ENCODE results near the gene LRCH3.
"Not testable (repeated sequence)": the region's sequence is repeated elsewhere in the genome, so short reads cannot be mapped to it uniquely, and the experiment has no call there.

Gene LRCH3

GRCh38 chr3:197906023-197906849, 115.2 kb downstream of the LRCH3 start:
- DNase-seq (peak; percentile 57), ATAC-seq (ENCODE audit: insufficient read depth, low read depth) (peak; percentile 61; the same call in 1 of the 3 replicates)
- H2AFZ ChIP-seq (ENCODE audit: low read depth, low read length): no peak overlapping the region
- no peak overlapping the region for H3K9ac ChIP-seq (ENCODE audit: low read depth, low read length)
- H3K4me3 ChIP-seq (ENCODE audit: low read depth in 1 of 2, low read length in 2 of 2): no peak overlapping the region
- TF ChIP-seq CTCF (IDR thresholded peaks at IDR 0.05; ENCODE audit: borderline replicate concordance, extremely low read depth, low read length, poor library complexity, severe bottlenecking) (peak; percentile 79), EZH2 (IDR thresholded peaks at IDR 0.05; ENCODE audit: borderline replicate concordance, low read depth, low read length, severe bottlenecking) (no peak)
- no peaks in the 10 kb centered on the region for H3K36me3 ChIP-seq (ENCODE audit: insufficient read depth, low read length)
- no peaks in the 10 kb centered on the region for H4K20me1 ChIP-seq (ENCODE audit: insufficient read depth, low read length)
- H3K9me3 ChIP-seq (ENCODE audit: insufficient read depth, low read length, severe bottlenecking): no peaks in the 10 kb centered on the region
- no peaks in the 10 kb centered on the region for H3K4me1 ChIP-seq (ENCODE audit: insufficient read depth, low read length)
- no peak overlapping the region for H3K4me2 ChIP-seq (ENCODE audit: insufficient read depth, low read length)
- H3K79me2 ChIP-seq (ENCODE audit: insufficient read depth, low read length): no peaks in the 10 kb centered on the region
- H3K27ac ChIP-seq (ENCODE audit: low read length): no peak overlapping the region
- no peaks in the 10 kb centered on the region for H3K27me3 ChIP-seq (ENCODE audit: insufficient read depth, low read length, poor library complexity)

GRCh38 chr3:197906850-197907187, 115.8 kb downstream of the LRCH3 start:
- Histone ChIP-seq H3K4me3 (ENCODE audit: low read depth in 1 of 2, low read length in 2 of 2) (no peak overlapping the region), H3K4me2 (ENCODE audit: insufficient read depth, low read length) (no peak overlapping the region), H3K36me3 (ENCODE audit: insufficient read depth, low read length) (no peaks in the 10 kb centered on the region), H3K27ac (ENCODE audit: low read length) (no peak overlapping the region), H3K79me2 (ENCODE audit: insufficient read depth, low read length) (no peaks in the 10 kb centered on the region), H4K20me1 (ENCODE audit: insufficient read depth, low read length) (no peaks in the 10 kb centered on the region), H3K9ac (ENCODE audit: low read depth, low read length) (no peak overlapping the region), H3K4me1 (ENCODE audit: insufficient read depth, low read length) (no peaks in the 10 kb centered on the region), H3K9me3 (ENCODE audit: insufficient read depth, low read length, severe bottlenecking) (no peaks in the 10 kb centered on the region), H3K27me3 (ENCODE audit: insufficient read depth, low read length, poor library complexity) (no peaks in the 10 kb centered on the region), H2AFZ (ENCODE audit: low read depth, low read length) (no peak overlapping the region)
- TF ChIP-seq CTCF (IDR thresholded peaks at IDR 0.05; ENCODE audit: borderline replicate concordance, extremely low read depth, low read length, poor library complexity, severe bottlenecking): no peak
- no peak for TF ChIP-seq EZH2 (IDR thresholded peaks at IDR 0.05; ENCODE audit: borderline replicate concordance, low read depth, low read length, severe bottlenecking)
- no peak for DNase-seq
- ATAC-seq (ENCODE audit: insufficient read depth, low read depth): no peak

- Histone ChIP-seq H3K9ac (ENCODE audit: low read depth, low read length) (no peak overlapping the region), H3K27me3 (ENCODE audit: insufficient read depth, low read length, poor library complexity) (no peaks in the 10 kb centered on the region), H3K9me3 (ENCODE audit: insufficient read depth, low read length, severe bottlenecking) (no peaks in the 10 kb centered on the region), H2AFZ (ENCODE audit: low read depth, low read length) (no peak overlapping the region), H3K4me2 (ENCODE audit: insufficient read depth, low read length) (no peak overlapping the region), H3K79me2 (ENCODE audit: insufficient read depth, low read length) (no peaks in the 10 kb centered on the region), H3K4me1 (ENCODE audit: insufficient read depth, low read length) (no peaks in the 10 kb centered on the region), H3K27ac (ENCODE audit: low read length) (no peak overlapping the region), H3K36me3 (ENCODE audit: insufficient read depth, low read length) (no peaks in the 10 kb centered on the region), H3K4me3 (ENCODE audit: low read depth in 1 of 2, low read length in 2 of 2) (no peak overlapping the region), H4K20me1 (ENCODE audit: insufficient read depth, low read length) (no peaks in the 10 kb centered on the region)
- TF ChIP-seq EZH2 (IDR thresholded peaks at IDR 0.05; ENCODE audit: borderline replicate concordance, low read depth, low read length, severe bottlenecking): no peak
- no peak for TF ChIP-seq CTCF (IDR thresholded peaks at IDR 0.05; ENCODE audit: borderline replicate concordance, extremely low read depth, low read length, poor library complexity, severe bottlenecking)
- DNase-seq: no peak
- no peak for ATAC-seq (ENCODE audit: insufficient read depth, low read depth)
These were observed 116.1 kb downstream of the LRCH3 start for GRCh38 chr3:197907196-197907595.

- H3K27me3 ChIP-seq (ENCODE audit: insufficient read depth, low read length, poor library complexity); H3K4me3 ChIP-seq (ENCODE audit: low read depth in 1 of 2, low read length in 2 of 2); H3K36me3 ChIP-seq (ENCODE audit: insufficient read depth, low read length); H3K4me2 ChIP-seq (ENCODE audit: insufficient read depth, low read length); H3K79me2 ChIP-seq (ENCODE audit: insufficient read depth, low read length); H3K9me3 ChIP-seq (ENCODE audit: insufficient read depth, low read length, severe bottlenecking); H3K4me1 ChIP-seq (ENCODE audit: insufficient read depth, low read length); DNase-seq; H3K9ac ChIP-seq (ENCODE audit: low read depth, low read length); H3K27ac ChIP-seq (ENCODE audit: low read length); H2AFZ ChIP-seq (ENCODE audit: low read depth, low read length); ATAC-seq (ENCODE audit: insufficient read depth, low read depth); H4K20me1 ChIP-seq (ENCODE audit: insufficient read depth, low read length): not testable (repeated sequence)
These were observed 117.5 kb downstream of the LRCH3 start for GRCh38 chr3:197908550-197908949.
